Activated T-helper 1 cell treated with Interleukin-2 at 50 U/mL for 16 hours (primary cell): ENCODE measurements around the gene SDK2.

Experiments used
- DNase-seq: peaks from one replicate; pipeline ENCODE4 v3.0.0-alpha.2; 2020; ENCODE audit warnings: low read depth

Gene SDK2

GRCh38 chr17:73452009-73452408 is 192.2 kb downstream of the SDK2 start:
- DNase-seq: no peak

- DNase-seq: no peak
These were observed 196.9 kb downstream of the SDK2 start for GRCh38 chr17:73447319-73447718.

- DNase-seq: no peak
These were observed 197.6 kb downstream of the SDK2 start for GRCh38 chr17:73446617-73447016.

- no peak for DNase-seq
These were observed 198.8 kb downstream of the SDK2 start for GRCh38 chr17:73445466-73445865.

- DNase-seq: no peak
These were observed 200.2 kb downstream of the SDK2 start for GRCh38 chr17:73444021-73444420.

- DNase-seq: no peak
These were observed 204.6 kb downstream of the SDK2 start for GRCh38 chr17:73439597-73439996.

GRCh38 chr17:73437826-73438225 is 206.4 kb downstream of the SDK2 start:
- DNase-seq: no peak

- no peak for DNase-seq
These were observed 207.3 kb downstream of the SDK2 start for GRCh38 chr17:73436954-73437353.

GRCh38 chr17:73435412-73435811 is 208.8 kb downstream of the SDK2 start:
- no peak for DNase-seq

GRCh38 chr17:73434154-73434553 is 210.1 kb downstream of the SDK2 start:
- no peak for DNase-seq

GRCh38 chr17:73433501-73433900 is 210.7 kb downstream of the SDK2 start:
- DNase-seq: no peak

GRCh38 chr17:73432624-73433190 is 211.5 kb downstream of the SDK2 start:
- no peak for DNase-seq

GRCh38 chr17:73431401-73432205 is 212.6 kb downstream of the SDK2 start:
- no peak for DNase-seq

- no peak for DNase-seq
These were observed 213.4 kb downstream of the SDK2 start for GRCh38 chr17:73430848-73431247.

GRCh38 chr17:73430165-73430680 is 214.0 kb downstream of the SDK2 start:
- no peak for DNase-seq

GRCh38 chr17:73429440-73430164 is 214.6 kb downstream of the SDK2 start:
- DNase-seq: peak; percentile 76

GRCh38 chr17:73427198-73427597 is 217.0 kb downstream of the SDK2 start:
- DNase-seq: no peak

- no peak for DNase-seq
These were observed 219.7 kb downstream of the SDK2 start for GRCh38 chr17:73424571-73424970.

GRCh38 chr17:73423806-73424205 is 220.4 kb downstream of the SDK2 start:
- DNase-seq: no peak

GRCh38 chr17:73423159-73423715 is 221.0 kb downstream of the SDK2 start:
- DNase-seq: no peak

- no peak for DNase-seq
These were observed 222.1 kb downstream of the SDK2 start for GRCh38 chr17:73422121-73422520.

GRCh38 chr17:73420897-73421296 is 223.3 kb downstream of the SDK2 start:
- DNase-seq: no peak

- no peak for DNase-seq
These were observed 224.4 kb downstream of the SDK2 start for GRCh38 chr17:73419881-73420280.
